Stimulated activated CD4-positive, alpha-beta T cell treated with anti-CD3 and anti-CD28 coated beads, Interleukin-4, amount 100 ng/mL, for 48 hours (primary cell): Measurements from ENCODE around the gene NPPC.

Source experiments
- DNase-seq, 2 donors: peaks; one replicate each; pipeline ENCODE4 v3.0.0-alpha.2; 2020; ENCODE audit warnings: low read depth in 2 of 2

Gene NPPC

DNA sequence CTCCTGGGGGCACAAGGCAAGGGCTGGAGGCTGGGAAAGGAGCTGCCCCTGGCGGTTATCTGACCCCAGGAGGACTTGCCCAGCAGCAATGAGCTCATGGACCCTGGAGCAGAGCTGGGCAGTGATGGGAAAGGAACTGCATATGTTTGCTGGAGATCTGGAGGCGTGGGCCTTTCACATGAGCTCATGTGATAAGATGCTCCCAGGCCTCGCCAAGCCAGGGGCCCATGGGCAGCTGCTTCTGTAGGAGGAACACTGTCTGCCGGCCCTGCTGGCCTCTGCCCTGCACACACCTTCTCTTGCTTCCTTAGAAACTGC lies 9.0 kb upstream of the NPPC start:
- no peak for DNase-seq

DNA sequence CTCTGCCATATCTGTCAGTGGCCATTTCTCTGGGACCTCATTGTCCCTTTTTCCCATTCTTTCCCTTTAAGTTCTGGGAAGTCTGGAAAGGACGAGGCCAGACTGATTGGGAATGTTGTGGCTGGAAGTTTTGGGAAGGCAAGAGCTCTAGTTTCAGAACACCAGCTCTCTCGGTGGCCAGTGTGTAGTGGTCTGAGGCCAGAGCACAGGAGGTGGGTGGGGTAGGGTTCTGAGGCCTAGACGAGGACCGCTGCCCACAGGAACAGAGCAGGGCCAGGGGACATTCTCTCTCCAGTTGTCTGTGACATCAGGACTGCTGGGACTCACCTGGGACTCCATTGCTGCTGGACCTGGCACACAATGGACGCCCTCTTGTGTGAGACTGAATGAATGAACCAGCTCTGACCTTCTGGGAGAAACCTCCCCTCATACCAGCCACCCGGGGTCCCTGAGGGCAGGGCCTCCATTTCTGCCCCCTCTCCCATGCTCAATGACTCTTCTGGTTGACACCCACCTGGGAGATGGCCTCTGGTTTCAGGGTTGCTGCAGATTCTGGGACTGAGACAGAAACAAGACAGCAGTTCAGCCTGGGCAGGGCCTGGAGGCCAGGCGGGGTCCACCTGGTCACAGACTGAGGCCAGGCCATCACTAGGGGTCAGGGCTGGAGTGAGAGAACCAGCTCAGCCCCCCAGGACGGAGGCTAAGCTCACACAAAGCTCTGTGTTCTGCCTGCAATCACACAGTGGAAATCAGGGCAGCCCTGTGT lies 8.4 kb upstream of the NPPC start:
- DNase-seq: no peak

DNA sequence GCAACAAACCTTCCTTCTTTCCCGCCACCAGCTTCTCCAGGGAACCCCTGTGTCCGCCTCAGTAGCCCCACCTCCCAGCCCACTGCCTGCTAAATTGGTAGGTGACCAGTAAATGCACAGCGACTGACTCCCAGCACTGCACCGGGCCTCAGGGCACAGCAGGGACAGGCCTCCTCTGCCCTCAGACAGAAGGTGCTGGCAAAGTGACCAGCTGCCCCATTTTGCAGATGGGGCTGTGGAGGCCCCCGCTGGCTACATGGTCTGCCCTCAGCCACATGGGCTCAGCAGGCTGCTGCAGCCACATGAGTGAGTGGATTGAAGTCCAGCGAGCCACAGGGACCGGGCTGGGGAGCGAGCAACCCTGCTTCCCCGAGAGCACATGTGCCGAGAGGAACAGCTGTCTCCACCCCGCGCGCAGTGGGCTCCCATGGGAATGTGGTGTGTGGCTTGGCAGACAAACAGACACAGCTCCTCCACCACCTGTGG lies 7.8 kb upstream of the NPPC start:
- DNase-seq: no peak

DNA sequence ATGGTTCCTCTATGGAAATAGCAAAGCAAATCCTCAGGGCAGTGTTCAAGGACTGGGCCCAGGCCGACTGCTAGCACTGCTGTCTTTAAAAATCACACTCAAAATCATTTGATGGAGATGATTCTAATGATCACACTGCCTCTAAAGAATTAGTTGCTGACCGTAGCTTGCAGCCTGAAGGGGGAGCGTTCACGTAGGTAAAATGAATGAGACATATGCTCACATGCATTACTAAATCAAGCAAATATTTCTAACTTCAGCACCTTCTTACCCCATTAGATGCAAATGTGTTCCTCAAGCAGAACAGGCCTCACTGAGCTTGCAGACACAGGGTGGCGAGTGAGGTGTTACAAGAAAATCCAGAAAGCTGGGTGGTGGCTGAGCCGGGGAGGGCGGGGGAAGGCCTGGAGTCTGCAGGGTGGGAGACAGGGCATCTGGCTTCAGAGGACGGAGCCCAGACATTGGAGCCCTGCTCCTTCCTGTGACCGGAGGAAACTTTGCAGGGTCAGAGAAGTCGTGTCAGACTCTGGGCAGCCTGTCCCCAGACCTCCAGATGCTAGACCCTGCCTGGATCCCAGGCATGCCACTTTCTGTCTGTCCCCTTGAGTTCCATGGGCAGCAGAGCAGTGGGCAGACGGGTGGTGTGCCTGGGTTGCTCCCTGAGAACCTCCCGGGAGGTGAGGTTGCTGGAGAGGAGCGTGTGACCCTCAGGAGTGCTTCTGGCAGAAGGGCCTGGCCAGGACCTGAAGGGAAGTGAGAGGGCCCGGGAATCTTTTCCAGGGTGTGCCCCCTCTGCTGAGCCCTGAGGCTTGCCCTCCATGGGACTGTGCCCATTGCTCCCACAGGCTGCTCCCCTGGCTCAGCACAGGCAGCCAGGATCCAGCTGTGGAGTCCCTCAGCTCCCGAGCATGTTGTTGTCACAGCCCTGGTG lies 7.1 kb upstream of the NPPC start:
- no peak for DNase-seq

DNA sequence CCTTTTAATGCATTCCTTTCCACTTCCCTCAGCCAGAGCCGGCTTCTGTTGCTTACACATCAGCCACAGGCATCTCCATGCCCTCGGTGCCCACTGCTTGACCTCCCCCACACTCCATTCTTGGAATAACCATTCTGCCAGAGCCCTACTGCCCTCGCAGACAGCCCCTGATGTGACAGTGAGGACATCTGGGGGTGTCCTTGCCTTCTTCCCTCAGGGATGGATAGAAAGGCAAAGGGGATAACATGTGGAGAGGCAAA lies 6.4 kb upstream of the NPPC start:
- DNase-seq: no peak

DNA sequence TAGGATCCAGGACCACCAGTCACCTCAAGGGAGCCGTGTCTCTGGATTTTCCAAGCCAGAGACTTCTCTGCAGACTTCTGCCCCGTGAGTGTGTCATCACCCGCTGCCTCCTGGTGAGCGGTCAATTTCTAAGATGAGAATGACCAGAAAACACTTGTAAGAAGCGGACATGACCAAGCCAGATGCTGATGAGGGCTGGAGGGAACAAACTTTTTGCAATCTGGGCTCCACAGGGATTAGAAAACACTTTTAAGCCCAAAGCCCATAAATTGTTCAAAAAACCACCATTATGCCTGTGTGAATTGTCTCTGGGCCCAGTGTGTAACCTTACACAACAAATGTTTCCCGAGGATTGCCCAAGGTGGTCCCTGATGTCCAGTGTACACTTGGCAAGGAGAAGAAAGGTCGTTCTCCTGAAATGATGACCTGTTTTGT lies 5.3 kb upstream of the NPPC start:
- DNase-seq: no peak

DNA sequence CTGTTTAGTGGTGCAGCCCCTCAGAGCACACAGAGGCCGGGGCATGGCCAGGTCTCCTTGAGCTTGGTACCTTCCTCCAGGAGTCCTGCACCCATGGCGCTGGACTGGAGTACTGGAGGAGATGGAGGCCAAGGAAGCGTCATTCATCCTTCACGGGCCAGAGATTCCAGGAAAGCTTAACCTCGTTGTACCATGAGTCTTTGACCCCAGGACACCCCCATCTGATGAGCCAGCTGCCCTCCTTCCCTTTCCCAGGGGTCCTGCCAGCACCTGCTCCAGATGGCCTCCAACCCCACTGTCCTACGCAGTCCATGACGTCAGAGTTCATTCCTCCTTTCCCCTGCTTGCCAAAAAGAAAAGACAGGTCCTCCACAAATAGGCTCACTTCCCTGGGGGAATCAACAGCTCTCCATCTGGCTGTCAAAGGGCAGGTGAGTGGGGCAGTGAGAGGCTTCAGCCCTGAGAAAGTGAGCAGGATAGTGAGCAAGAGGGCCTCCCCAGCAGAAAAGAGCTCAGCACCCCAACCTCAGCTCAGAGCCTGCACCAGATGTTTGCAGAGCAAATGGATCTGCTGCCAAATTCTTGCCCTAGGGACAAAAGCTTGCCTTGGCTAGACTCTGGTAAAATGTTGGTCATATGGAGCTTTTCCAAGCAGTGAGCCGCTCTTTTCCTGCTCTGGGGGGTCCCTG lies 4.5 kb upstream of the NPPC start:
- DNase-seq: no peak

DNA sequence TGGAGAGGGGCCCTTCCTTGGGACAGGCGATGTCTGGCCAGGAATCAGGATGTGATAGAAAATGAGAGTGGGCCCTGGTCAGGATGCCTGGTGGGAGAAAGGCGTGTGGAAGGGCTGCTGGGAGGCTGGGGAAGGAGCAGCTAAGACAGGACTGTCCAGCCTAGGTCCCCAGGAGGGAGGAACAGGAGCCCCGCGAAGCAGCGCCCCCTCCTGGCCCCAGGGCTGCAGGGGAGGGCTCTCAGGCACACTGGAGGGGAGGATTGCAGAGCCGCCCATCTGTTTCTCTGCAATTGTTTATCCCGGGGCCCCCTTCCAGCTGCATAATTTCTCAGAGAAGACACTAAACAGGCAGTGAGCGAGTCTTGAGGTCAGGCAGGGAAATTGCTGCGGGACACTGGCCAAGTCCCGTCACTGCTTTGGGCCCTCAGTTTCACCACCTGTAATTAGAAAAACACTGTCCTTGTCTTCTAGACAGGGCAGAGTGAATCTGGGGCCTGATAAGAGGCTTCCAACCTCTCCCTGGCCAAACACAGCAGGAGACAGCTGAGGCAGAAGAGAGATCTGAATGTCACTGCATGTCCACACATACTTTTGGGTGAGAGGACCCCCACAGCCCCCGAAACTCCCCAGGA lies 3.9 kb upstream of the NPPC start:
- DNase-seq: peak; percentile 10 to 56

DNA sequence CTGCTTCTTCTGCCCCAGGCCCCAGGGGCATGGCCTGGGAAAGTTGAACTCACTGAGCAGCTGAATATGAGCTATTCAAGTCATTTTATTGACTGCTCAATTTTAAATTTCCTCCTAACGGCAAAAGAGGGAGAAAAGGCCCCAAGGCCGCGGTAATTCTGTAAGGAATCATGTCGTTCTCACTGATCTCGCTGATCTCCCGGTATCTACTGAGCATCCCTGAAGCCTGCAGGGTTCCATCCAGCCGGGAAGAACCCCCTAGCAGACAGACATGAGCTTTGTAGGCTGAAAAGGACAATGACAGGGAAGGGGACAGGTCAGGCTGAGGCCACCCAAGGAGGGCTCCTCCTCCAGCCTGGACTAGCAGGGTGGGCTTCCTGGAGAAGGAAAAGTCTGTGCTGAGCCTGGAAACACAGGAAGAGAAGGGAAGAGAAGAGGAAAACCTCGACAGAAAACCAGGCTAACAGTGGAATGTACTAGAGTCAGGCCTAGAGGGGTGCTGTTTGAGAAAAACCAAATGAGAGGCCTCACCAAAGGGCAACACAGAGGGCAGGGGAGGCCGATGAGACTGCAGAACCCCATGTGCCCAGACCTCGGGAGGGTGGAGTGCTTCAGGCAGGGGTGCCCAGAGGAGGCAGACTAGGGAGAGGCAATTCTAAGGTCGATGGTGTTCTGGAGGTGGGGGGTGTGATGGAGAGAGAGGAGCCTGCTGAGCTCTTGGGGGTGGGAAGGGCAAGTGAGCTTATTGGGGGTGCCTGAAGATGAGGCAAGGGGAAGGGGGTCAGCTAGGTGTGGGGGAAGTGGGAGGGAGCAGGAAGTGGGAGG lies 2.9 kb upstream of the NPPC start:
- no peak for DNase-seq

DNA sequence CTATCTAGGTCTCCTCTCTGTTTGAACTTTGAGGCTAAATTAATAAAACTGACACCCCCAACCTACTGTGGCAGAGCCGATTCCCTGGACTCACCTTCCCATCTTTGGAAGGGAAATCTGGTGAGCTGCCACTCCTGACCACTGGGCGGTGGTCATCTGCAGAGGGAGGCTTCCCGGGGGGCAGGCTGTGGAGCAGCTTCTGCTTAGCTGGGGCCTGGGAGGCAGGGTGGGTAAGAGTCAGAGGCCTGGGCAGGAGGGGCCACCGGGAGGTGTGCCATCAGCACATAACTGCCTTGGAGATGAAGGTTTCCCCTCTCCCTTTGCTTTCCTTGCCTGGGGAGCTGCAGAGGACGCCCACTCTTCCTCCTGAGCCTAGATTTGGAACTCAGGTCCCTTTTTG lies 2.3 kb upstream of the NPPC start:
- DNase-seq: no peak

DNA sequence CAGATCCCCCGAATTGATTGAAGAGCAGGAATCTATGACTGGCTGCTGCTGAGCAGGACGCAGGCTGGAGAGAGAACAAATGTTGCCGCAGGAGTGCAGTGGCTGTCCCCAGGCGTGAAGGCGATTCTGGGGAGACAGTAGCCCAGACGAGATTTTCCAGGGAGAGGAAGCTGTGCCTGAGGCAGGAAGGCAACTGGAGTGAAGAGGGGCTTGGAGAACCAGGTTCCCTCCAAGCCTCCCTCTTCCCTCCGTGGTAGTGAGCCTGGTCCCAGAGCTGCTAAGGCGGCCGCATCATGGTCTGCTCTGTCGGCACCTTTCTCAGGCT lies 1.3 kb upstream of the NPPC start:
- no peak for DNase-seq

DNA sequence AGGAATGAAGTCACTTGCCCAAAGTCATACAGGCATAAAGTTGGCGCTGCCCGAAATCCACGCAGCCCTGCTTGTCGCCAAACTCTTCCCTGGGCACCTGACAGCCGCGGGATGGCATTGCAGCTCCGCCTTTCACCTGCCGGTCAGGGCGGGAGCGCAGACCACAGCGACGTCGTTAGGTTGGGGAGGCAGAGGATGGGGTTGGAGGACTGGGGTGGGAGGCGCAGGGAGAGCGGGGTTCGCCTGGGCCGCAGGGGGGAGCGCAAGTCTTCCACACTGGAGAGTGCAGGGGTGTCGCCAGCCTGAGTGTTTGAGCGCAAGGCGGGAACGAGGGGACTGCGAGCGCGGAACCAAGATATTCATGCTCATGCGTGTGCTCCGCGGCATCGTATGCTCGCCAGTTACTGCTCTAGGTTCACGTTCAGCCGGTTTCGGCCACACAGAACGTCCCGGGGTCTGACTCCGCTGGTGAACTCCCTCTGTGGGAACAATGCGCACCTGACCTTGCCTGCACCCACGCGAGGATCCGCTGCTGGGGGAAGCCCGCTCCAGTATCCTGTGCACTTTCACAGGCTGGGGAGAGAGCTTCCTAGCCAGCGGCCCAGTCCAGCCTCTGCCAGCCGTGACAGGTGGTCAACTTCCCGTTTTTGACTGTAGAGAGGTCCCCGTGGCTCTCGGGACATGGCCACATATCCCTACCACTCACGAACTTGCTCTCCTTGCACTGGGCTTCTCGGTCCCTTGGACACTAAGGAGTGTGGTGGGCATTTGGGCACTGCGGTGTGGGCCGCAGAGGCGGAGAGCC lies 767 bp upstream of the NPPC start:
- peak; percentile 16 to 18 for DNase-seq

DNA sequence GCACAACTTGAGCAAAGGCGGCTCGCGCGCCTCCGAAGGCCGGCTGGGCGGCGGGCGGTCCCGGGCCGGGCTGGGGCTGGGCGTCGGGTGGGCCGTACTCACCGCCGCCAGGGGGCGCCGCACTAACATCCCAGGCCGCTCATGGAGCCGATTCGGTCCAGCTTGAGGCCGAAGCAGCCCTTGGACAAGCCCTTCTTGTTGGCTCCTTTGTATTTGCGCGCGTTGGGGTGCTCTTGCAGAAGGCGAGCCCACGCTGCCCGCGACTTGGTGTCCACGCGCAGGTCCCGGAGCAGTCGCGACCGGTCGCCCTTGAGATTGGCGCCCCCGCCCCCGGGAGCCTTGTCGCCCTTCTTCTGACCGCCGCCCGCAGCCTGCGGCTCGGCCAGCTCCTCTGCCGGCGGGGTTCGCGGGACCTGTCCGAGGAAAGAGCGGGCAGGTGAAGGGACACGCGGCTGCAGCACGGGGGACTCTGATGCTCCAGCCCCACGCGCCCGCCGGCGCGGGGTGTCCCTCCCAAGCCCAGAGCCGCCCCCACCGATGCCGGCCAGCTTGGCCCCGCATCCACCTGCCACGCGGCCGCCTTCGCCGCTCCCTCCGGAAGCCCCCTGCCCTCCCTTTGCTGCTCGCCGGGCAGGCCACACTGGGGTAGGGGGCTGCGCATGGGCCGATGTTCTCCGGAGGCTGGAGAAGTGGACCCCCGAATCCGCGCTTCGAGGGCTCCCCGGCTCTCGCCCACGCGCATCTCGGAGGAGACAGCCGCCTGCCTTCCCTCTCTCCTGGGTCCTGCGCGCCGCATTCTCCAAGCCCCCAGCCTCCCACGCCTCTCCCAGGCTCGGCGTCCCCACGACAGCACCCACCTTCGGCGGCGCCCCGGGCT lies 655 bp downstream of the NPPC start:
- peak; percentile 64 to 71 for DNase-seq

DNA sequence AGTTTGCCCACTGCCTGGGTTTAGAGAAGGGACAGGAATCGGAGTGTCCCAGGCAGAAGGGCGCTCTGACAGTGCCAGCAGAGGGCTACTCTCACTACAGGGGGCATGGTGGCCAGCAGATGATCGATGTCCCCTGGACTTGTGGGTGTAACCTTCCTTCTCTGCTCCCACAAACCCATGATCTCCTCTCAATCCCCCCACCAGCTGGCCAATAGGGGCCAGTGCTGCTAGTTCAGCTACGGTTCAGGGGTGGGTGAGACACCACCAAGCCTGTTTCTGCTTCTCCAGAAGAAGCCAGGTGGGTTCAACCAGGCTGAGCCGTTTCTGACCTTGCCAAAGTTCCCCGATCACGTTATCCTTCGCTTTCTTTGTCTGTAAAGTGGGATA lies 1.3 kb downstream of the NPPC start:
- no peak for DNase-seq

DNA sequence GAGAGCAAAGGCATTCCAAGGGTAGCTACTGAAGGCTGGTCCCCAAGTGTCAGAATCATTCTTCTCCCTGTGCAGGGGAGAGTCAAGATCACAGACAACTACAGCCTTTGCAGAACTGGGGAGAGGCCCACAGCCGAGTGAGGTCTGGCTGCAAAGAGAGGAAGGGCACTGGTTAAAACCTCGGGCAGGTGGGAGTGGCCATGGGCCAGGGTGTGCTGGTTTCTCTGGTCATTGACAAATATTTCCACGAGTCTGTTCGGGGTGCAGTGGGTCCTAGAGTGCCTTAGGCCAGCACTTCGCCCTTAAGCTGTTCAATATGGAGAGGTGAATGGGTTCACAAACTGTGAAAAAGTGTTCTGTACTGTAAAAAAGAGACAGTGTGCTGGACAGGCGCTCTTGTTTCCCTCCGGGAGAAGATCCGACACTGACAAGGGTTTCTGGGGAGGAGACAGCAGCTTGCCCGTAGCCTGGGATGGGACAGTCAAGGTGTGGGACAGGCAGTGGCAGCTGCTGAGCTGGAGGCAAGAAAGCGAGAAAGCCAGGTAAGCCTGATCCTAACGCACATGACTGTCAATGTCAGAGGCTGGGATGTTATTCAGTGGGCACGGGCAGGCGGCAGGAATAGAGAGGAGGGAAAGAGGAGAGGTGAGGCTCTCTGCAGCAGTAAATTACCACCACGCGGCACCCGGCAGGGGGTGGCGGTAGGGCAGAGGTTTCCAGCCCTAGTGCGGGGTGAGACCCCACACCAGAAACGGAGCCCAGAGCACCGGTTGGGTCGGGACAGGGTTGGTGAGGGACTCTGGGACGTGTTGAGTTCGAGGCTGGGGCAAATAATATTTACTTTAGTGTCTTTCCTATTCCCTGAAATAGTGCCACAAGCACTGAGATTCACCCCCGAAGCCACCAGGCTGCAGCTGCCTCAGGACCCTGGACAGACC lies 2.0 kb downstream of the NPPC start:
- no peak for DNase-seq

DNA sequence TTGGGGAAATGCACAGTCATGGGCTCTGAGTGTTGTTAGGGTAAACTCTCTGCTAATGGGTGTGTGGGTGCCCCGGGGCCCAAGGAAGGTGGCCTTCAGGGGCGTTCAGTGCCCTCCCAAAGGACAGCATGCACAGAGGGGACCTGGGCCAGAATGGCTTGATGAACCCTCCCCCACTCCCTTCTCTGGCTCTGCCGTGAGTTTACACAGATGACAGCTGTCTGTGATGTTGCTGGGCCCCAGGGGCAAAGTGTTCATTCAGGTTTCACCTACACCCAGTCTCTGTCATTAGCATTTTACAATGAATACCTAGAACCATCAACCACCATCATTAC lies 3.2 kb downstream of the NPPC start:
- DNase-seq: no peak

DNA sequence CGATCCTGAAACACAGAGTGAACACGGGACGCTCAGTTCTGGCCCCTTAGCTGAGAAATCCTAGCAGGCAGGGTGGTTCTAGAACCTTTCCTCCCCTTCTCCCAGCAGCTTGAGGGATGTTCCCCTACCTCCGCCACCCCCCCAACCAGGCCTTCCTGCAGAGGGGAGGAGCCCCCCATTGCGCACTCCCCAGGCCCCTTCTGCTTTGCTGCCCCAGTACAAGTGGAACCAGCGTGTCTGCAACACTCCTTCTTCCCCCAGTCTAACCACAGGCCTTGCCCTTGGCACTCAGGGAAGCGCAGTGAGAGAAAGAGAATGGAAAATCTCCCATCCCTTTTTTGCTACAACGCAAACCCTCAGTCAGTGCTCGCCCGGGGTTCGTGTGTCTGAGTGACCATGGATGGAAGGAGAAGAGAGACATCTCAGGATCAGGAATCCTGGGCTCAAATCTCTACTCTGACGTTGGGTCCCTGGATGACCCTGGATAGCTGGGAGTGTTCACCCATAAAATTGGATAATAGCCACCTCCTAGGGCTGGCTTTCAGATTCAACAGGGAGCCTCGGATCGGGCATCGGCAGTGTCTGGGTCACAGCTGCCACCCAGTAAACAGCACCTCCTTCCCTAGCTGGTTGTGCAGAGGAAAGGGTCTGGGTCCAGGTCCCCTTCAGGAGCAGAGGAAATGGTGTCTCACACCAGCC lies 3.7 kb downstream of the NPPC start:
- no peak for DNase-seq

DNA sequence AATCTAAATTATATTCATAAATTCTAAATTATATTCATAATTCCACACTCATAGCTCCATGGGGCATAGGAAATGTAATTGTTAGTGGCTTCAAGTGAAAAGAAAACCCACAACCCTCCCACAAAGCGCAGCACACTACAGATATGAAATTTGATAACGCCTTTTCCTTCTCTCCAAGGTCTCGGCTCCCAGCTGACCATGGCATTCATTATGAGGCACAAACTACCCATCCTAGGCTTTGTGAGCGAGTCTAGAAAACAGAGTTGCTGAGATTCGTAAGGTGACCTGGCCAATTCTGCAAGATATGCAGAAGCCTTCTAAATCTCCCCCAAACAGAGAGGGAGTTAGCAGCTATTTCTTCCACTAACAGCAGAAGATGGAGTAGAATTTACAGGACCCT lies 5.4 kb downstream of the NPPC start:
- DNase-seq: no peak
